Hepatocyte (in vitro differentiated cells): ENCODE results near the gene TFIP11. TPM values are rescaled to one million over a fixed set of nuclear protein-coding genes. Genes with fewer than 3 reads are reported as not detected.

Experiments used
- DNase-seq: peaks from one replicate; pipeline ENCODE4 v3.0.0-alpha.2; 2016; ENCODE audit warnings: low spot score
- H2AFZ ChIP-seq: fragments of 200-600 bp; sonication (generic); 2 replicates; pipeline ENCODE4 v1.6.0; 2016; ENCODE audit warnings: antibody characterized with exemption, mild to moderate bottlenecking
- H3K27ac ChIP-seq: fragments of 200-600 bp; sonication (generic); 2 replicates; pipeline ENCODE4 v1.5.1; 2016; ENCODE audit warnings: mild to moderate bottlenecking
- H3K27me3 ChIP-seq: fragments of 200-600 bp; sonication (generic); 2 replicates; pipeline ENCODE4 v1.6.1; 2016
- H3K36me3 ChIP-seq: fragments of 200-600 bp; sonication (generic); replicated peaks from 2 replicates; pipeline ENCODE4 v1.5.1; 2016; ENCODE audit warnings: low read depth; ENCODE audit not compliant: insufficient read depth
- H3K4me1 ChIP-seq: fragments of 200-600 bp; sonication (generic); 2 replicates; pipeline ENCODE4 v1.5.1; 2016; ENCODE audit warnings: mild to moderate bottlenecking, moderate library complexity; ENCODE audit not compliant: insufficient read depth
- H3K4me2 ChIP-seq: fragments of 200-600 bp; sonication (generic); 2 replicates; pipeline ENCODE4 v1.6.0; 2016
- H3K4me3 ChIP-seq: fragments of 200-600 bp; sonication (generic); 2 replicates; pipeline ENCODE4 v1.5.1; 2016; ENCODE audit warnings: mild to moderate bottlenecking
- H3K79me2 ChIP-seq: fragments of 200-600 bp; sonication (generic); 2 replicates; pipeline ENCODE4 v1.6.0; 2017; ENCODE audit warnings: mild to moderate bottlenecking
- H3K9me2 ChIP-seq: fragments of 200-600 bp; sonication (generic); replicated peaks from 2 replicates; pipeline ENCODE4 v1.6.0; 2017; ENCODE audit warnings: mild to moderate bottlenecking; ENCODE audit not compliant: insufficient read depth
- H3K9me3 ChIP-seq: fragments of 200-600 bp; sonication (generic); 2 replicates; pipeline ENCODE4 v1.5.1; 2016; ENCODE audit warnings: low read depth, mild to moderate bottlenecking
- H4K20me1 ChIP-seq: fragments of 200-600 bp; sonication (generic); 2 replicates; pipeline ENCODE4 v1.6.0; 2016; ENCODE audit warnings: mild to moderate bottlenecking; ENCODE audit not compliant: insufficient read depth, poor library complexity, severe bottlenecking
- CTCF ChIP-seq: fragments of 200-600 bp; sonication (generic); IDR thresholded peaks from 2 replicates; pipeline ENCODE4 v1.5.1; 2016; ENCODE audit warnings: antibody characterized with exemption, mild to moderate bottlenecking; ENCODE audit not compliant: poor library complexity
- EZH2 ChIP-seq: fragments of 200-600 bp; sonication (generic); IDR thresholded peaks from 2 replicates; pipeline ENCODE4 v1.6.1; 2016; ENCODE audit warnings: antibody characterized with exemption, mild to moderate bottlenecking, borderline replicate concordance
- EZH2phosphoT487 ChIP-seq: fragments of 200-600 bp; sonication (generic); IDR thresholded peaks from one replicate; pipeline ENCODE4 v1.6.1; 2018; ENCODE audit warnings: antibody characterized with exemption, mild to moderate bottlenecking, low read depth, moderate library complexity; ENCODE audit not compliant: unreplicated experiment, severe bottlenecking
- WGBS: methylation state at CpG from one replicate; pipeline ENCODE4 v1.1.6; 2016; ENCODE audit warnings: low lambda C conversion rate; ENCODE audit errors: missing lambda C conversion rate; 5-methylcytosine and 5-hydroxymethylcytosine counted together
- polyA plus RNA-seq: library from polyadenylated mRNA; unstranded; fragments of >200 nt; fragmentation: Nextera tagmentation; extraction: Ambion mirVana; gene quantifications from 2 replicates; pipeline ENCODE4 v1.2.1, GENCODE V29; 2016
- total RNA-seq: library from RNA; depleted of rRNA; stranded (reverse); fragments of >200 nt; gene quantifications from 2 replicates; pipeline ENCODE4 v1.2.3, GENCODE V29; 2014

TFIP11 gene
- total and polyA plus RNA-seq, 2 experiments from 2014 or later: 19.6 to 21.3 TPM

DNA sequence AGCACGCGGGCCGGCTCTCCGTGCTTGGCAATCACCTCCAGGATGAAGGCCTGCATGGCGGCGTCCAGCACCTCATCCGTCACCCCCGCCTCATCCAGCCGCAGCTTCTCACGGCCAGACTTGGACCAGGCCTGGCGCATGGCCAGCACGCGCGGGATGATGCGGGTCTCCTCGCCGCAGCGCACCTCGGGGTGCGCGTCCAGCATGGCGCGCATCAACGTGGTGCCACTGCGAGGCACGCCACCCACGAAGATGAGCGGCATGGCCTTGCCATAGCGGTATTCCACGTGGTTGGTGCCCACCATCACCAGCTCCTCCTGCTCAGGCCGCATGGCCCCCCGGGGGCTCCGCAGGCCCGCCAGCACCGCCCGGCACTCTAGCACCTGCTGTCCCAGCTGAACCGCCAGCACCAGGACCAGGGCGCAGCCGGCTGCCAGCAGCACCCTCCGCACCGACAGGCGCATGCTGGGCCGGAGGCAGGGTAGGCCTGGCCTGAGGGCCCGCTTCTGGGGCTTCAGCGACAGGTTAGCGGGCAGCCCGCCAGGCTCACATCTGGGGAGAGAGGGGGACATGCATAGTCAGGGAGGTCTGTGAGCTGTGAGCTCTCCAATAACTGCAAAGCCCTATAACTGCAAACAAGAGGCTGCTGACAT lies 29.0 kb upstream of the TFIP11 start:
- no peaks in the 10 kb centered on the region for H4K20me1 ChIP-seq
- no peaks in the 10 kb centered on the region for H3K79me2 ChIP-seq
- H3K4me2 ChIP-seq: no peak overlapping the region
- H3K36me3 ChIP-seq: no peaks in the 10 kb centered on the region
- H3K4me3 ChIP-seq: no peak overlapping the region
- no peak overlapping the region for H2AFZ ChIP-seq
- H3K9me2 ChIP-seq: no peaks in the 10 kb centered on the region
- WGBS: over 99% methylated on average over 42 of the region's 47 CpGs
- DNase-seq: no peak
- TF ChIP-seq CTCF: no peak
- TF ChIP-seq EZH2: no peak
- TF ChIP-seq EZH2phosphoT487: no peak
- no peak overlapping the region for H3K27ac ChIP-seq
- H3K27me3 ChIP-seq: no peaks in the 10 kb centered on the region
- H3K4me1 ChIP-seq: no peaks in the 10 kb centered on the region
- no peaks in the 10 kb centered on the region for H3K9me3 ChIP-seq

DNA sequence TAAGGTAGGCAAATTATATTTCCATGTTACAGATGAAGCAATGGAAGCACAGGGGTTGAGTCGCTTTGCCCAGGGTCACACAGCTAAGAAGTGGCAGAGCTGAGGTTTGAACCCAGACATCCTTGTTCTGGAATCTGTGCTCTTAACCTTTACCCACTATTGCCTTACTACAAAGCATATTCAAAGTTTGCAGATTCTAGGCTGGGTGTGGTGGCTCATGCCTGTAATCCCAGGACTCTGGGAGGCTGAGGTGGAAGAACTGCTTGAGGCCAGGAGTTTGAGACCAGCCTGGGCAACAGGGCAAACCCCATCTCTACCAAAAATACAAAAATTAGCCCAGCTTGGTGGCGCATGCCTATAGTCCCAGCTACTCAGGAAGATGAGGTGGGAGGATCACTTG lies 27.8 kb upstream of the TFIP11 start:
- Histone ChIP-seq H4K20me1 (no peaks in the 10 kb centered on the region), H2AFZ (no peak overlapping the region), H3K9me2 (no peaks in the 10 kb centered on the region), H3K4me3 (no peak overlapping the region), H3K27me3 (no peaks in the 10 kb centered on the region), H3K9me3 (no peaks in the 10 kb centered on the region), H3K4me1 (no peaks in the 10 kb centered on the region), H3K4me2 (no peak overlapping the region), H3K36me3 (no peaks in the 10 kb centered on the region), H3K27ac (no peak overlapping the region), H3K79me2 (no peaks in the 10 kb centered on the region)
- no peak for DNase-seq
- 95% methylated on average over 2 of the region's 2 CpGs for WGBS
- TF ChIP-seq CTCF (no peak), EZH2 (no peak), EZH2phosphoT487 (no peak)

- no peak for DNase-seq
- no peaks in the 10 kb centered on the region for H4K20me1 ChIP-seq
- no peaks in the 10 kb centered on the region for H3K9me3 ChIP-seq
- no peaks in the 10 kb centered on the region for H3K27me3 ChIP-seq
- WGBS: 95% methylated on average over 3 of the region's 3 CpGs
- no peak overlapping the region for H2AFZ ChIP-seq
- H3K79me2 ChIP-seq: no peaks in the 10 kb centered on the region
- no peak overlapping the region for H3K27ac ChIP-seq
- H3K4me1 ChIP-seq: peaks cover 3% of the 10 kb centered on the region
- H3K36me3 ChIP-seq: no peaks in the 10 kb centered on the region
- TF ChIP-seq CTCF: no peak
- TF ChIP-seq EZH2: no peak
- no peak for TF ChIP-seq EZH2phosphoT487
- H3K9me2 ChIP-seq: no peaks in the 10 kb centered on the region
- H3K4me3 ChIP-seq: no peak overlapping the region
- no peak overlapping the region for H3K4me2 ChIP-seq
Observed at GRCh38 chr22:26536762-26537134, 24.5 kb upstream of the TFIP11 start.
